NCI-H226 (cell line): Measurements from ENCODE around the gene UBE2F.
"Not testable (repeated sequence)": the region's sequence is repeated elsewhere in the genome, so short reads cannot be mapped to it uniquely, and the experiment has no call there.

Experiments
- DNase-seq: peaks from one replicate; pipeline ENCODE4 v3.0.0-alpha.2; 2015

Gene UBE2F

GRCh38 chr2:238057696-238058575 lies 91.1 kb downstream of the UBE2F start:
- DNase-seq: not testable (repeated sequence)

- no peak for DNase-seq
Observed at GRCh38 chr2:238059505-238059904, 92.7 kb downstream of the UBE2F start.

GRCh38 chr2:238060096-238060541 lies 93.3 kb downstream of the UBE2F start:
- peak; percentile 2 for DNase-seq

- peak; percentile 98 for DNase-seq
Observed at GRCh38 chr2:238060542-238061314, 93.9 kb downstream of the UBE2F start, which contains the start of gene SCLY. TSS of gene SCLY (plus strand) at chr2:238061001. CDS start at chr2:238061055, 54 bp downstream.

- peak; percentile 4 for DNase-seq
Observed at GRCh38 chr2:238061315-238062202, 94.7 kb downstream of the UBE2F start.

GRCh38 chr2:238063414-238064189 lies 96.8 kb downstream of the UBE2F start:
- DNase-seq: no peak

GRCh38 chr2:238064376-238064775 lies 97.6 kb downstream of the UBE2F start:
- no peak for DNase-seq

GRCh38 chr2:238065071-238065846 lies 98.4 kb downstream of the UBE2F start:
- DNase-seq: no peak

- no peak for DNase-seq
Observed at GRCh38 chr2:238066218-238066617, 99.4 kb downstream of the UBE2F start.

GRCh38 chr2:238066718-238067117 lies 99.9 kb downstream of the UBE2F start:
- DNase-seq: not testable (repeated sequence)

GRCh38 chr2:238067939-238068338 lies 101.1 kb downstream of the UBE2F start:
- DNase-seq: no peak

GRCh38 chr2:238069021-238069709 lies 102.4 kb downstream of the UBE2F start:
- DNase-seq: no peak

- DNase-seq: no peak
Observed at GRCh38 chr2:238069877-238070276, 103.1 kb downstream of the UBE2F start.

- no peak for DNase-seq
Observed at GRCh38 chr2:238075397-238075796, 108.6 kb downstream of the UBE2F start.

- DNase-seq: peak; percentile 29
Observed at GRCh38 chr2:238077292-238077691, 110.5 kb downstream of the UBE2F start.

- no peak for DNase-seq
Observed at GRCh38 chr2:238079874-238080327, 113.1 kb downstream of the UBE2F start.

GRCh38 chr2:238080518-238080917 lies 113.7 kb downstream of the UBE2F start:
- no peak for DNase-seq

- no peak for DNase-seq
Observed at GRCh38 chr2:238081150-238081549, 114.3 kb downstream of the UBE2F start.

GRCh38 chr2:238081561-238081960 lies 114.7 kb downstream of the UBE2F start:
- DNase-seq: no peak

- no peak for DNase-seq
Observed at GRCh38 chr2:238082151-238082550, 115.3 kb downstream of the UBE2F start.
